Smooth muscle cell (in vitro differentiated cells): Measurements from ENCODE around the gene KMT5C. TPM values are rescaled to one million over a fixed set of nuclear protein-coding genes. Genes with fewer than 3 reads are reported as not detected.

Experiments used
- DNase-seq: peaks from one replicate; lab custom pipeline; 2025; ENCODE audit not compliant: unreplicated experiment; lab: John Stamatoyannopoulos, UW
- H2AFZ ChIP-seq: fragments of 200-600 bp; sonication (generic); 2 replicates; pipeline ENCODE4 v1.6.0; 2016; ENCODE audit warnings: antibody characterized with exemption, low read depth, mild to moderate bottlenecking
- H3F3A ChIP-seq: fragments of 200-600 bp; sonication (generic); 2 replicates; pipeline ENCODE4 v1.6.0; 2017; ENCODE audit warnings: antibody characterized with exemption, low read depth
- H3K27ac ChIP-seq: fragments of 200-600 bp; sonication (generic); 2 replicates; pipeline ENCODE4 v1.5.1; 2016; ENCODE audit warnings: low read depth, mild to moderate bottlenecking
- H3K27me3 ChIP-seq: fragments of 200-600 bp; sonication (generic); 2 replicates; pipeline ENCODE4 v1.6.1; 2016; ENCODE audit warnings: low read depth, mild to moderate bottlenecking
- H3K36me3 ChIP-seq: fragments of 200-600 bp; sonication (generic); 2 replicates; pipeline ENCODE4 v1.5.1; 2016; ENCODE audit warnings: low read depth
- H3K4me1 ChIP-seq: fragments of 200-600 bp; sonication (generic); 2 replicates; pipeline ENCODE4 v1.5.1; 2016; ENCODE audit warnings: low read depth
- H3K4me2 ChIP-seq: fragments of 200-600 bp; sonication (generic); 2 replicates; pipeline ENCODE4 v1.6.0; 2016; ENCODE audit warnings: mild to moderate bottlenecking
- H3K4me3 ChIP-seq: fragments of 200-600 bp; sonication (generic); 2 replicates; pipeline ENCODE4 v1.5.1; 2016; ENCODE audit warnings: mild to moderate bottlenecking
- H3K79me2 ChIP-seq: fragments of 200-600 bp; sonication (generic); 2 replicates; pipeline ENCODE4 v1.6.0; 2016; ENCODE audit warnings: low read depth, mild to moderate bottlenecking
- H3K9ac ChIP-seq: fragments of 200-600 bp; sonication (generic); 2 replicates; pipeline ENCODE4 v1.6.0; 2016; ENCODE audit warnings: low read depth
- H3K9me3 ChIP-seq: fragments of 200-600 bp; sonication (generic); replicated peaks from 2 replicates; pipeline ENCODE4 v1.5.1; 2016; ENCODE audit warnings: low read depth
- H4K20me1 ChIP-seq: fragments of 200-600 bp; sonication (generic); 2 replicates; pipeline ENCODE4 v1.6.0; 2016; ENCODE audit warnings: low read depth
- CTCF ChIP-seq: fragments of 200-600 bp; sonication (generic); IDR thresholded peaks from 2 replicates; pipeline ENCODE4 v1.5.1; 2017; ENCODE audit warnings: borderline replicate concordance, mild to moderate bottlenecking, antibody characterized with exemption; ENCODE audit not compliant: insufficient read depth, poor library complexity, severe bottlenecking
- WGBS: methylation state at CpG from one replicate; pipeline ENCODE4 v1.1.7; 2016; ENCODE audit warnings: low lambda C conversion rate; 5-methylcytosine and 5-hydroxymethylcytosine counted together
- polyA plus RNA-seq: library from polyadenylated mRNA; unstranded; fragments of >200 nt; fragmentation: Nextera tagmentation; extraction: Ambion mirVana; gene quantifications from 2 replicates; pipeline ENCODE4 v1.2.1, GENCODE V29; 2016
- total RNA-seq: library from RNA; depleted of rRNA; stranded (reverse); fragments of >200 nt; gene quantifications from 2 replicates; pipeline ENCODE4 v1.2.3, GENCODE V29; 2014

Gene KMT5C
- total and polyA plus RNA-seq, 2 experiments from 2014 or later, result 23.2 to 26.1 TPM

- H3K9me3 ChIP-seq, result no peaks in the 10 kb centered on the region
- no peak overlapping the region for H3K27ac ChIP-seq
- WGBS, result 88% methylated on average over 7 of the region's 7 CpGs
- H3K36me3 ChIP-seq, result no peaks in the 10 kb centered on the region
- no peak for TF ChIP-seq CTCF
- no peak overlapping the region for H3K4me2 ChIP-seq
- no peaks in the 10 kb centered on the region for H3K4me1 ChIP-seq
- no peaks in the 10 kb centered on the region for H3F3A ChIP-seq
- no peak overlapping the region for H2AFZ ChIP-seq
- H3K9ac ChIP-seq, result no peak overlapping the region
- H3K79me2 ChIP-seq, result no peaks in the 10 kb centered on the region
- no peaks in the 10 kb centered on the region for H4K20me1 ChIP-seq
- no peaks in the 10 kb centered on the region for H3K27me3 ChIP-seq
- no peak overlapping the region for H3K4me3 ChIP-seq
- DNase-seq, result no peak
Observed at GRCh38 chr19:55310498-55310897, 29.2 kb upstream of the KMT5C start.

- H3K4me2 ChIP-seq, result no peak overlapping the region
- WGBS, result 98% methylated on average over 9 of the region's 9 CpGs
- H3K79me2 ChIP-seq, result no peaks in the 10 kb centered on the region
- no peaks in the 10 kb centered on the region for H3K4me1 ChIP-seq
- TF ChIP-seq CTCF, result no peak
- H3K4me3 ChIP-seq, result no peak overlapping the region
- H3K9ac ChIP-seq, result no peak overlapping the region
- no peaks in the 10 kb centered on the region for H3K9me3 ChIP-seq
- no peaks in the 10 kb centered on the region for H3K36me3 ChIP-seq
- DNase-seq, result no peak
- no peaks in the 10 kb centered on the region for H3F3A ChIP-seq
- H2AFZ ChIP-seq, result no peak overlapping the region
- no peak overlapping the region for H3K27ac ChIP-seq
- H4K20me1 ChIP-seq, result no peaks in the 10 kb centered on the region
- no peaks in the 10 kb centered on the region for H3K27me3 ChIP-seq
Observed at GRCh38 chr19:55311397-55311796, 28.3 kb upstream of the KMT5C start.

GRCh38 chr19:55311797-55312196 lies 27.9 kb upstream of the KMT5C start:
- Histone ChIP-seq H3K36me3 (no peaks in the 10 kb centered on the region), H3K27ac (no peak overlapping the region), H3K4me1 (no peaks in the 10 kb centered on the region), H3K79me2 (no peaks in the 10 kb centered on the region), H3K9ac (no peak overlapping the region), H3K4me2 (no peak overlapping the region), H3K4me3 (no peak overlapping the region), H2AFZ (no peak overlapping the region), H3K27me3 (no peaks in the 10 kb centered on the region), H3K9me3 (no peaks in the 10 kb centered on the region), H4K20me1 (no peaks in the 10 kb centered on the region), H3F3A (no peaks in the 10 kb centered on the region)
- no peak for DNase-seq
- 84% methylated on average over 12 of the region's 18 CpGs for WGBS
- TF ChIP-seq CTCF, result no peak

- H4K20me1 ChIP-seq, result no peaks in the 10 kb centered on the region
- no peaks in the 10 kb centered on the region for H3F3A ChIP-seq
- H3K79me2 ChIP-seq, result no peaks in the 10 kb centered on the region
- no peak overlapping the region for H3K4me2 ChIP-seq
- H3K4me3 ChIP-seq, result no peak overlapping the region
- no peak for DNase-seq
- no peak overlapping the region for H2AFZ ChIP-seq
- H3K27me3 ChIP-seq, result no peaks in the 10 kb centered on the region
- no peak overlapping the region for H3K9ac ChIP-seq
- no peaks in the 10 kb centered on the region for H3K9me3 ChIP-seq
- no peak overlapping the region for H3K27ac ChIP-seq
- H3K4me1 ChIP-seq, result no peaks in the 10 kb centered on the region
- no peaks in the 10 kb centered on the region for H3K36me3 ChIP-seq
- WGBS, result 85% methylated on average over 38 of the region's 47 CpGs
- TF ChIP-seq CTCF, result no peak
Observed at GRCh38 chr19:55312621-55313512, 26.8 kb upstream of the KMT5C start.
